Endodermal cell (in vitro differentiated cells): ENCODE measurements around the gene UCMA. TPM values are rescaled to one million over a fixed set of nuclear protein-coding genes. Genes with fewer than 3 reads are reported as not detected.

Experiments
- DNase-seq: peaks from one replicate; pipeline ENCODE4 v3.0.0-alpha.2; 2017
- H3K27ac ChIP-seq: 2 replicates; pipeline ENCODE4 v1.5.1; 2013; ENCODE audit warnings: mild to moderate bottlenecking, low read depth, low read length, moderate library complexity
- H3K27me3 ChIP-seq: 2 replicates; pipeline ENCODE4 v1.6.1; 2013; ENCODE audit warnings: mild to moderate bottlenecking, low read length, moderate library complexity; ENCODE audit not compliant: insufficient read depth, control insufficient read depth, poor library complexity, severe bottlenecking
- H3K36me3 ChIP-seq: 2 replicates; pipeline ENCODE4 v1.7.0; 2013; ENCODE audit warnings: mild to moderate bottlenecking, low read length, moderate library complexity; ENCODE audit not compliant: control insufficient read depth, insufficient read depth
- H3K4me1 ChIP-seq: one replicate; pipeline ENCODE4 v1.7.0; 2013; ENCODE audit warnings: low read length; ENCODE audit not compliant: control insufficient read depth, insufficient read depth
- H3K4me3 ChIP-seq: 2 replicates; pipeline ENCODE4 v1.5.1; 2013; ENCODE audit warnings: mild to moderate bottlenecking, low read length, moderate library complexity
- H3K9ac ChIP-seq: 2 replicates; pipeline ENCODE4 v1.6.1; 2013; ENCODE audit warnings: mild to moderate bottlenecking, low read length, moderate library complexity; ENCODE audit not compliant: poor library complexity, severe bottlenecking; ENCODE audit errors: extremely low read depth
- H3K9me3 ChIP-seq: 2 replicates; pipeline ENCODE4 v1.6.1; 2013; ENCODE audit warnings: mild to moderate bottlenecking, low read length, moderate library complexity; ENCODE audit not compliant: control insufficient read depth
- H3K27ac Mint-ChIP-seq: 2 replicates; pipeline ENCODE4 v1.8.0; 2020; ENCODE audit warnings: mixed read lengths
- H3K27me3 Mint-ChIP-seq: 2 replicates; pipeline ENCODE4 v1.8.0; 2021; ENCODE audit warnings: mild to moderate bottlenecking, mixed read lengths; ENCODE audit not compliant: insufficient read depth
- H3K36me3 Mint-ChIP-seq: 2 replicates; pipeline ENCODE4 v1.8.0; 2020; ENCODE audit warnings: low read depth, mixed read lengths
- H3K4me1 Mint-ChIP-seq: 2 replicates; pipeline ENCODE4 v1.8.0; 2020; ENCODE audit warnings: mixed read lengths
- H3K4me3 Mint-ChIP-seq: 2 replicates; pipeline ENCODE4 v1.8.0; 2020; ENCODE audit warnings: mild to moderate bottlenecking, moderate library complexity, mixed read lengths
- H3K9me3 Mint-ChIP-seq: 2 replicates; pipeline ENCODE4 v1.8.0; 2020; ENCODE audit warnings: mild to moderate bottlenecking, mixed read lengths
- CTCF ChIP-seq: fragments of 200-600 bp; sonication (generic); conservative IDR thresholded peaks from 2 replicates; pipeline ENCODE4 v1.5.0; 2021; ENCODE audit warnings: antibody characterized with exemption, mild to moderate bottlenecking
- WGBS, 2 experiments: methylation state at CpG; one replicate each; pipeline versions ENCODE4 v1.1.5 to v1.1.7; 2013; ENCODE audit warnings: missing lambda C conversion rate in 2 of 2, mixed read lengths in 1 of 2; ENCODE audit not compliant: insufficient coverage in 1 of 2, insufficient read length in 1 of 2; 5-methylcytosine and 5-hydroxymethylcytosine counted together
- total RNA-seq, 2 donors: library from RNA; stranded (reverse); fragmentation: NEBNext Ultra II Directional in 1 of 2; extraction: Animal tissue kit (Norgen Biotek cat#: 25700) in 1 of 2; gene quantifications; 2 replicates in 1 of 2; 3 replicates in 1 of 2; pipeline ENCODE4 v1.2.1, GENCODE V29; 2021

Gene UCMA
- total RNA-seq, 2 donors from 2014 or later: not detected

DNA sequence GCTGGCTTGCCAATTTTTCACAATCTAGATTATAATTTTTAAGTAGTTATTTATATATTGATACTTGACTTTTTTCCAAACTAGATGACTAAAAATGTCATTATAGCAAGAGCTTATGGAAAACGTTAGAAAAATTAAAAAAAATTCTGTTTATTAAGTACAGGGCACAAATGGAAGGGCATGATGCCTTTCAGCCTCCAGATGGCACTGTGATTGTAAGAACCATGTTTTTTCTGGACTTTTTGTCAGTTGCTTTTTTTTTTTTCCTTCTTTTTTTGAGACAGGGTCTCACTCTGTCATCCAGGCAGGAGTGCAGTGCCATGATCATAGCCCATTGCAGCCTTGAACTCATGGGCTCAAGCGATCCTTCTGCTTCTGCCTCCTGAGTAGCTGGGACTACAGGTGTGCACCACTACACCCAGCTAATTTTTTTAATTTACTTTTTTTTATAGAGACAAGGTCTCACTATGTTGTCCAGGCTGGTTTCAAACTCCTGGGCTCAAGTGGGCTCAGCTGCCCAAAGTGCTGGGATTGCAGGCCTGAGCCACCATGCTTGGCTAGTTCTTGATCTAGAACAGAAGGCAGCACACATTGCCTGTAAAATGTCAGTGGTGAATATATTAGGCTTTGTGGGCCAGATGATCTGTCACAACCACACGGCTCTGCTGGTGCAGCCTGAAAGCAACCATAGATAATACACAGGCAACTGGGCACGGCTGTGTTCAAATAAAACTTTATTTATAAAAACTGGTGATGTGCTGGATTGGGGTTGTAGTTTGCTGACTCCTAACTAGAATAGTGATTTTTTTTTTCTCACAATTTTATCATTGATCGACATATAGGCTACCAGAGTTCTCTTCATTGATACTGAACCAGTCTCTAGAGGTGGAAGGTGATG is 27.4 kb downstream of the UCMA start:
- Histone ChIP-seq H3K4me1 (no peaks in the 10 kb centered on the region), H3K36me3 (peaks cover 53% of the 10 kb centered on the region), H3K27ac (no peak overlapping the region), H3K9ac (no peak overlapping the region), H3K27me3 (no peaks in the 10 kb centered on the region), H3K4me3 (no peak overlapping the region), H3K9me3 (no peaks in the 10 kb centered on the region)
- Mint-ChIP-seq H3K4me1 (no peaks in the 10 kb centered on the region), H3K9me3 (no peaks in the 10 kb centered on the region), H3K27ac (no peak overlapping the region), H3K27me3 (no peaks in the 10 kb centered on the region), H3K4me3 (no peak overlapping the region), H3K36me3 (peaks cover 63% of the 10 kb centered on the region)
- DNase-seq: no peak
- WGBS, 2 experiments: 72 to 97% methylated on average over 3 to 5 of the region's 5 CpGs
- peak; percentile 80 for TF ChIP-seq CTCF

- no peak for DNase-seq
- Mint-ChIP-seq H3K4me3 (no peak overlapping the region), H3K27ac (no peak overlapping the region), H3K36me3 (peaks cover 66% of the 10 kb centered on the region), H3K27me3 (no peaks in the 10 kb centered on the region), H3K4me1 (no peaks in the 10 kb centered on the region), H3K9me3 (no peaks in the 10 kb centered on the region)
- H3K9me3 ChIP-seq: no peaks in the 10 kb centered on the region
- TF ChIP-seq CTCF: no peak
- 91 to 96% methylated on average over 8 to 9 of the region's 9 CpGs for WGBS, 2 experiments
- no peaks in the 10 kb centered on the region for H3K4me1 ChIP-seq
- peaks cover 53% of the 10 kb centered on the region for H3K36me3 ChIP-seq
- H3K27ac ChIP-seq: no peak overlapping the region
- no peak overlapping the region for H3K4me3 ChIP-seq
- H3K9ac ChIP-seq: no peak overlapping the region
- no peaks in the 10 kb centered on the region for H3K27me3 ChIP-seq
These were observed 28.1 kb downstream of the UCMA start for GRCh38 chr10:13206091-13206490.

GRCh38 chr10:13201132-13201531 is 33.0 kb downstream of the UCMA start:
- H3K9me3 ChIP-seq: no peaks in the 10 kb centered on the region
- H3K4me3 Mint-ChIP-seq: no peak overlapping the region
- H3K27me3 ChIP-seq: no peaks in the 10 kb centered on the region
- H3K9ac ChIP-seq: no peak overlapping the region
- no peak for DNase-seq
- TF ChIP-seq CTCF: no peak
- no peaks in the 10 kb centered on the region for H3K27me3 Mint-ChIP-seq
- H3K27ac Mint-ChIP-seq: no peak overlapping the region
- H3K4me3 ChIP-seq: no peak overlapping the region
- peaks cover 71% of the 10 kb centered on the region for H3K36me3 ChIP-seq
- no peaks in the 10 kb centered on the region for H3K9me3 Mint-ChIP-seq
- H3K27ac ChIP-seq: no peak overlapping the region
- no peaks in the 10 kb centered on the region for H3K4me1 Mint-ChIP-seq
- H3K36me3 Mint-ChIP-seq: peaks cover 77% of the 10 kb centered on the region
- WGBS, 2 experiments: 95 to 100% methylated on average over 6 of the region's 6 CpGs
- H3K4me1 ChIP-seq: no peaks in the 10 kb centered on the region
